OCI-LY7 (cell line): ENCODE data around the gene ACBD6.

ENCODE experiments used
- EZH2phosphoT487 ChIP-seq: fragments of 200-600 bp; sonication (generic); IDR thresholded peaks from 2 replicates; pipeline ENCODE4 v1.6.1; 2018; ENCODE audit warnings: low read depth, borderline replicate concordance, mild to moderate bottlenecking, mixed run types, antibody characterized with exemption, low read length, moderate library complexity, mixed read lengths
- TF ChIP-seq, protein P1 (sequence below): fragments of 200-600 bp; sonication (generic); conservative IDR thresholded peaks from 2 replicates; pipeline ENCODE4 v1.5.1; 2014; ENCODE audit warnings: mild to moderate bottlenecking, antibody characterized with exemption, low read length, moderate library complexity, mixed read lengths

DNA sequence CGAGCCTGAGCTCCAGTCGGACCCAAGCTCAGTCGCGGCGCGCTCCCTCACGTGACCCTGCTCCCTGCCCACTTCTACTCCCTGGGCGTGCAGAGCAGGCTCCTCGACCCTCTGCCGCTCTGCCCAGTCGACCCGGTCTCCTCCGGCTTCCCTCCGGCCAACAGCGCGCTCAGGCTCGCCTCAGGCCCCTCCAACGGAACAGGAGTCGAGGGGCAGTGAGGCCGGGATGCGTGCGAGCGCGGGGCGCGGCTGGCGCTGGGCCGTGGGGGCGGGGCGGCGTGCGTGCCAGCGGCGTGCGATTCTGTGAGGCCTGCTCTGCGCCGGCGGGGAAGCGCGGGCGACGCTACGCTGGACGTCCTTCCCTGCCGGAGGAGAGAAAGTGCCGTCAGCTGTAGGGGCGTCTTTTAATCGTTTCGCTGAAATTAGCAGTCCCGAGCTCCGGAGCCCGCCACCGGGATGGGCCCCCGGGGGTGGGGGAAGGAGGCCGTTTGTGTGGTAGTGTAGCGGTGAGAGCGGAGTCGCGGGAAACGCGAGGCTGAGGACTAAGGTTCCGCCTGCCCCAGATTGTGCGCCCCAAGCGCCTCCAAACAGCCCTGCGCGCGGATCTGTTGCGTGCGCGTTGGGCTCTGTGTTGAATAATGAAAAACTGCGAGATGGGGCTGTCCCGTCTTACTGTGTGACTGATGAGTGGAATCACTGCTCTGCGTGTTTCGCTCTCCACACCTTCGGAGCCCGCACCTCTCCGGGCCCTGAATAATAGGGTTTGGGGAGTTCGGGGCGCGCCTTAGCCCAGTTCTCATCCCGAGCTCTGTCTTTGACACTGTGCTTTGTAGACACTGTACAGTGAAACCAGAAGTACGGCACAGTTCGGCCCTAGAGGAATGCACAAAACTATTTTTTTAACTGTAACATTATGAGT lies at the start of gene ACBD6:
- TF ChIP-seq, protein P1, sequence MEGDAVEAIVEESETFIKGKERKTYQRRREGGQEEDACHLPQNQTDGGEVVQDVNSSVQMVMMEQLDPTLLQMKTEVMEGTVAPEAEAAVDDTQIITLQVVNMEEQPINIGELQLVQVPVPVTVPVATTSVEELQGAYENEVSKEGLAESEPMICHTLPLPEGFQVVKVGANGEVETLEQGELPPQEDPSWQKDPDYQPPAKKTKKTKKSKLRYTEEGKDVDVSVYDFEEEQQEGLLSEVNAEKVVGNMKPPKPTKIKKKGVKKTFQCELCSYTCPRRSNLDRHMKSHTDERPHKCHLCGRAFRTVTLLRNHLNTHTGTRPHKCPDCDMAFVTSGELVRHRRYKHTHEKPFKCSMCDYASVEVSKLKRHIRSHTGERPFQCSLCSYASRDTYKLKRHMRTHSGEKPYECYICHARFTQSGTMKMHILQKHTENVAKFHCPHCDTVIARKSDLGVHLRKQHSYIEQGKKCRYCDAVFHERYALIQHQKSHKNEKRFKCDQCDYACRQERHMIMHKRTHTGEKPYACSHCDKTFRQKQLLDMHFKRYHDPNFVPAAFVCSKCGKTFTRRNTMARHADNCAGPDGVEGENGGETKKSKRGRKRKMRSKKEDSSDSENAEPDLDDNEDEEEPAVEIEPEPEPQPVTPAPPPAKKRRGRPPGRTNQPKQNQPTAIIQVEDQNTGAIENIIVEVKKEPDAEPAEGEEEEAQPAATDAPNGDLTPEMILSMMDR, result peak; percentile 44
- no peak for TF ChIP-seq EZH2phosphoT487
